GM19099 (cell line): ENCODE measurements around the gene ZNF439.

Experiments used
- POLR2A ChIP-seq: IDR thresholded peaks from 3 replicates; pipeline ENCODE4 v1.6.1; 2011; ENCODE audit warnings: low read depth; ENCODE audit not compliant: insufficient read length; ENCODE audit errors: extremely low read depth

Gene ZNF439

DNA sequence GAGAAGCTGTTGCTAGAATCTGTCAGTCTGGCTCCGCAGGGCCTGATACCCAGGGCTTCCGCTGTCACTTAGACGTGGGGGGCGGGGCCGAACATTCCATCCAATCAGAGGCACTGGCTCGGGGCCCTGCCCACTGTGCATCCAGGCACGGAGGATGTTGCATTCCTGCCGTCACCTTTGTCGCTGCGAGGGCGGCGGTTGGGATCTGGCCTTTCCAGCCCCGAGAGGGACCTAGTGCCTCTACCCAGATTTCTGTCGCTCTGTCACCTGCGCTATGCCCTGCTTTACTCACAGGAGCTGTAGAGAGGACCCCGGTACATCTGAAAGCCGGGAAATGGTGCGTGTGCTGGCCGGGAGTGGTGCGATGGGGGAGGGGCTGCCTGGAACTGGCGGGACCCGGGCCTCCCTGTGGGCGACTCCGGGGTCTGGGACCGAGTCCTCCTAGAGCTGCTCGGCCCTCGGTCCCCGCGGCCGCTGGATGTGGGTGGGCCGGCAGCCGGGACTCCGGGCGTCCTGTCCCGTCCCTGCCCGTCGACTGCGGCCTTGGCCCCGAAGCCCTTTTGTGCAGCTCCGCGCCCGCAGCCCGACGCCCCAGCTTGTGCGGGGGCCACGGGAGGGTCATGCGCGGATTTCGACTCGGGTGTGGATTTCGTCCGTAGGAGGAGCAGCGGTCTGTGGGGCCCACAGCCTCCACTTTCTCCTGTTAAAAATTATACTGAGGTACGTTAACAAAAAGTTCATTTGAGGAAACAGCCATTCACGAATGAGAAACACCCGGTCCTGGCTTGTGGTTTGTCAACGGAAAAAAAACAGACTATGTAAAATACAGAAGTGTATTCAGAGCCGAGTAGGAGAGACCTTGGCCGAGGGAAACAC is at the start of gene ZNF439:
Gene ZNF439, plus strand, starts transcription at position 133 of the 876 bp plus-strand sequence. Its CDS starts 142 bp downstream, at position 275.
- peak; percentile 45 for TF ChIP-seq POLR2A

DNA sequence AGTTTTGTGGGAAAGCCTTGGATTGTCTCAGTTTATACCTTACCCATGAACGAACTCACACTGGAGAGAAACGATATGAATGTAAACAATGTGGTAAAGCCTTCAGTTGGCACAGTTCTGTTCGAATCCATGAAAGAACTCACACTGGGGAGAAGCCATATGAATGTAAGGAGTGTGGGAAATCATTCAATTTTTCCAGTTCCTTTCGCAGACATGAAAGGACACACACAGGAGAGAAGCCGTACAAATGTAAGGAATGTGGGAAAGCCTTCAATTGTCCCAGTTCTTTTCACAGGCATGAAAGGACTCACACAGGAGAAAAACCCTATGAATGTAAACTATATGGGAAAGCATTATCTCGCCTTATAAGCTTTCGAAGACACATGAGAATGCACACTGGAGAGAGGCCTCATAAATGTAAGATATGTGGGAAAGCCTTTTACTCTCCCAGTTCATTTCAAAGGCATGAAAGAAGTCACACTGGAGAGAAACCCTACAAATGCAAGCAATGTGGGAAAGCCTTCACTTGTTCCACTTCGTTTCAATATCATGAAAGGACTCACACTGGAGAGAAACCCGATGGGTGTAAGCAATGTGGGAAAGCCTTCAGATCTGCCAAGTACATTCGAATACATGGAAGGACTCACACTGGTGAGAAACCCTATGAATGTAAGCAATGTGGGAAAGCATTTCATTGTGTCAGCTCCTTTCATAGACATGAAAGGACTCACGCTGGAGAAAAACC is 42.0 kb upstream of the ZNF439 start:
- TF ChIP-seq POLR2A, result no peak

DNA sequence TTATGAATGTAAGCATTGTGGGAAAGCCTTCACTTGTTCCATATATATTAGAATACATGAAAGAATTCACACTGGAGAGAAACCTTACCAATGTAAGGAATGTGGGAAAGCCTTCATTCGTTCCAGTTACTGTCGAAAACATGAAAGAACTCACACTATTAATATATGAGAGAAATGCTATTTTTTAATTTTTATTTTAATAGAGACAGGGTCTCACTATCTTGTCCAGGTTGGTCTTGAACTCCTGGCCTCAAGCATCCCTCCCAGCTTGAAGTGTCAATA is 41.5 kb upstream of the ZNF439 start:
- TF ChIP-seq POLR2A, result no peak

DNA sequence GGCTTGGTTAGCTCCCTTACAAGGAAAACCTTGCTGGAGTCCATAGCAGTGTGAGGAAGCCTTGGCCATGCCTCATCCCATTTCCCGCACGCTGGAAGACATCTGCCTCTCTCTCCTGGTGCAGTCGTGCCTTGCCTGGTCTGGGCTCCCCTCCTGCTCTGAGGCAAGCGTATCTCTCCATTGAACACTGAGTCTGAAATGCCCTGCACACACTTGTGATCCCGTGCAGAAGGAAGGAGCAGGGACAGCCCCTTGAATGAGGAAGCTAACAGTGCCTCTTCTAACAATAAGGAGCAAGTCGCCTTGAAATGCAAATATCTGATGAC is 34.9 kb upstream of the ZNF439 start:
- TF ChIP-seq POLR2A, result no peak

DNA sequence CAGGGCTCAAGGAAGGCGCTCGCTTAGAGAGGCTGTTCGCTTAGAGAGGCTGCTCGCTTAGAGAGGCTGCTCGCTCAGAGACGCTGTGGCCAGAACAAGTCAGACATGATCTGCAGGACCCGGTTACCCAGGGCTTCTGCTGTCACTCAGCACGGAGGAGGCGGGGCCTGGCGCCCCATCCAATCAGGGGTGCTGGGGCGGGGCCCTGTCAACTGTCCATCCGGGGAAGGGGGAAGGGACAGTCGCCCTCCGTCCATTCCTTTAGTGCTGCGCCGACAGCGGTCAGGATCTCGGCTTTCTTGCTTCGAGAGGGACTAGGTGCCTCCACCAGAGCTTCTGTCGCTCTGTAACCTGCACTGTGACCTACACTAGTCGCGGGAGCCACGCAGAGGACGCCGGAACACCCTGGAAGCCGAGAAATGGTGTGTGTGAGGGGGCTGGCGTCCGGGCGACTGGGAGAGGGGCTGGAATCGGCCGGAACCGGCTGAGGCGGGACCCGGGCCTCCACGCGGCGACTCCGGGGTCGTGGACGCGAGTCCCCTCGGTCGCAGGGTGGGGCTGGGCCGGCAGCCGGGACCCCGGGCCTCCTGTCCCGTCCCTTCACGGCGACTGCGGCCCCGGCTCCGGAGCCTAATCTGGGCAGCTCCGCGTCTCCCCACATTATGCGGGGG is 34.4 kb upstream of the ZNF439 start, which contains the start of gene ZNF440:
Gene ZNF440, plus strand, starts transcription at position 245 of the 671 bp plus-strand sequence. Its CDS starts 175 bp downstream, at position 420.
- TF ChIP-seq POLR2A, result peak; percentile 92

DNA sequence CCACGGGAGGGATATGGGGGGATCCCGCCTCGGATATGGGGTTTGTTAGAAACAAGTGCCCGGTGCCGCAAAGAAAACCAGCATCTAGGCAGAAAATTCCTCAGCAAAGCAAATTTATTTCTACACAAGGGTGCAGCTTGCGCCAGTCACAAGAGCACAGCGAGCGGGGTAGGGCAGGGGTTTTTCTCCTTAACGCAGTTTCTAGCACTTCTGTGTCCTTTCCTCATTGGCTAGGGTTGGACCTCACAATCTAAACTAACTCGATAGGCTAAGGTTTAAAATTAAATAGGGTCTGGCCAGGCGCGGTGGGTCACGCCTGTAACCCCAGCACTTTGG is 33.9 kb upstream of the ZNF439 start:
- TF ChIP-seq POLR2A, result no peak

DNA sequence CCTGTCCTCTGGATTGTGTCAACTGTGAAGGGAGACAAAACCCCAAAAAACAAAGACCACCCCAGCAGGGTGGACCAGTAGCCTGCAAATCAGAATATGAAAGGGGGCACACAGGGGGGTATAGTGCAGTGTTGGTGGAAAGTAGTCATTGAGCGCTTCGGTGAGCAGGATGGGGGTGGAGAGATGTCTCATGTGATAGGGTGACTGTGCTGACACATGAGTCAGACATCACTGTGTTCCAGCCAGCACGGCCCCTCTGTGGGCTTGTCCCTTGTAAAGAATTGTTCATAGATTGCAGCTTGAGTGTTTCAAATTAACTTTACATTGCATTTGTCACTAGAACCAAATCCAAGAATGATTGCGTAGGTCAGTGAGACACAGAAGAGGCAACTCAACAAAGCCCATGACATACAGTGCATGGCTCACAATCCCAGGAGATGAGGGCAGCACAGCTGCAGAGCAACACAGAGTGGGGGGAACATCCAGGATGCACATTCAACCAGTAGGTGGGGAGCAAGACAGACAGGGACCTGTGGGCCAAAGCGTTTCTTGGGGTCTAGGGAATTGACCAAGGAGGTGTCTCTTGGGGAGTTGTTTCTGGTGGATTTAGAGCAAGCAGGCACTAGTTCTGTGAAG is 26.9 kb upstream of the ZNF439 start:
- no peak for TF ChIP-seq POLR2A

DNA sequence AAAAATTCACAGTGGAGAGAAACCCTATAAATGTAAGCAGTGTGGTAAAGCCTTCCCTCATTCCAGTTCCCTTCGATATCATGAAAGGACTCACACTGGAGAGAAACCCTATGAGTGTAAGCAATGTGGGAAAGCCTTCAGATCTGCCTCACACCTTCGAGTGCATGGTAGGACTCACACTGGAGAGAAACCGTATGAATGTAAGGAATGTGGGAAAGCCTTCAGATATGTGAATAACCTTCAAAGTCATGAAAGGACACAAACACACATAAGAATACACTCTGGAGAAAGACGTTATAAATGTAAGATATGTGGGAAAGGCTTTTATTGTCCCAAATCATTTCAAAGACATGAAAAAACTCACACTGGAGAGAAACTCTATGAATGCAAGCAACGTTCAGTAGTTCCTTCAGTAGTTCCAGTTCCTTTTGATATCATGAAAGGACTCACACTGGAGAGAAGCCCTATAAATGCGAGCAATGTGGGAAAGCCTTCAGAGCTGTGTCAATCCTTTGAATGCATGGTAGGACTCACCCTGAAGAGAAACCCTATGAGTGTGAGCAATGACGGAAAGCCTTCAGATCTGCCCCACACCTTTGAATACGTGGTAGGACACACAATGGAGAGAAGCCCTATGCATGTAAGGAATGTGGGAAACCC is 16.1 kb upstream of the ZNF439 start:
- TF ChIP-seq POLR2A, result no peak

DNA sequence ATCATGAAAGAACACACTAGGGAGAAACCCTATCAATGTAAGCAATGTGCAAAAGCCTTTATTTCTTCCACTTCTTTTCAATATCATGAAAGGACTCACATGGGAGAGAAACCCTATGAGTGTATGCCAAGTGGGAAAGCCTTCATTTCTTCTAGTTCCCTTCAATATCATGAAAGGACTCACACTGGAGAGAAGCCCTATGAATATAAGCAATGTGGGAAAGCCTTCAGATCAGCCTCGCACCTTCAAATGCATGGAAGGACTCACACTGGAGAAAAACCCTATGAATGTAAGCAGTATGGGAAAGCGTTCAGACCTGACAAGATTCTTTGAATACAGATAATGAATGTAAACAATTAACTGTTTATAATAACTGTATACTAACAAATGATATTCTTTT is 15.0 kb upstream of the ZNF439 start:
- no peak for TF ChIP-seq POLR2A

DNA sequence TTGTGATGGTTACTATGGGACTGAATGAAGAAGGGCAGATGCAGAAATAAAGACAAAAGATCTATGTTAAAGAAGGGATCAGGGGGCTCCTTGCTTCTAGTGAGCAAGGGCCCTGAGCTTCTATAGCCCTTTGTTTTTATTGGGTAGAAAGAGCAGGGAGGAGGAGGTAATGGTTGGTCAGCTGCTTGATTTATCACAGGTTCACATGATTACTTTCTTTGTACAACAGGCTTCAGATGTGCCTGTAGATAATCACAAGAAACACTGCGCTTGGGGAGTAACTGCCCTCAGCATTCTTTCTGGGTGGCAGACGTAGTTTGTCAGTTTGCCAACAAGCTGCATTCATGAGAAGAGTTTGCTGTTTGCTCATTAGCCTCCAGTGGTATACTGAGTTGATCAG is 4.8 kb upstream of the ZNF439 start:
- no peak for TF ChIP-seq POLR2A

DNA sequence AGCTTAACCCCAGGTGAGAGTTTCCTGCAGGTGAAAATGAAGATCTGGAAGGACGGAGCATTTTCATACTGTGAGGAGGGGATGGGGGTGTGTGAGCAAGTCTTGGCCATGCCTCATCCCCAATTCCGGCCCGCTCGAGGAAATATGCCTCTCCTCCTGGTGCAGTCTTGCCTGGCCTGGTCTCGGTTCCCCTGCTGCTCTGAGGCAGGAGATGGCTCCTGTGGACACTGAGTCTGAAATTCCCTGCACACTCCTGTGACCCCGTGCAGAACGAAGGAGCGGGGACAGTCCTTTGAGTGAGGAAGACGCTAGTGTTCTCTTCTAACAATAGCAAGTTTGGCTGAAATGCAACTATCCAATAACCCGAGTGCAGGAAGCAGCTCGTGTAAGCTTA is 329 bp upstream of the ZNF439 start:
- TF ChIP-seq POLR2A, result no peak

DNA sequence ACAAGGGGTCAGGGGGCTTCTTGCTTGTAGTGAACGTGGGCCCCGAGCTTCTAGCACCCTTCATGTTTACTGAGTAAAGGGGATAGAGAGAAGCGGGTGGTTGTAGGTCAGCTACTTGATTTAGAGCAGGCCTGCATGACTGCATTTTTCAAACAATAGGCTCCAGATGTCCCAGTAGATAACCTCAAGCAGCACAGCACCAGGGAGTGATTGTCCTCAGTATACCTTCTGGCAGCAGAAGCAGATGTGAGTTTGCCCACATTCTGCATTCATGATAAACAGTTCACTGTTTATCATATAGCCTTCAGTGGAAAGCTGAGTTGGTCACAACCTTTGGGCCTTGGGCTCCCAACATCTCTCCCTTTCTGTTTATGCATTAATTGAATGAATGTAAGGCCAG is 4.8 kb downstream of the ZNF439 start:
- no peak for TF ChIP-seq POLR2A

DNA sequence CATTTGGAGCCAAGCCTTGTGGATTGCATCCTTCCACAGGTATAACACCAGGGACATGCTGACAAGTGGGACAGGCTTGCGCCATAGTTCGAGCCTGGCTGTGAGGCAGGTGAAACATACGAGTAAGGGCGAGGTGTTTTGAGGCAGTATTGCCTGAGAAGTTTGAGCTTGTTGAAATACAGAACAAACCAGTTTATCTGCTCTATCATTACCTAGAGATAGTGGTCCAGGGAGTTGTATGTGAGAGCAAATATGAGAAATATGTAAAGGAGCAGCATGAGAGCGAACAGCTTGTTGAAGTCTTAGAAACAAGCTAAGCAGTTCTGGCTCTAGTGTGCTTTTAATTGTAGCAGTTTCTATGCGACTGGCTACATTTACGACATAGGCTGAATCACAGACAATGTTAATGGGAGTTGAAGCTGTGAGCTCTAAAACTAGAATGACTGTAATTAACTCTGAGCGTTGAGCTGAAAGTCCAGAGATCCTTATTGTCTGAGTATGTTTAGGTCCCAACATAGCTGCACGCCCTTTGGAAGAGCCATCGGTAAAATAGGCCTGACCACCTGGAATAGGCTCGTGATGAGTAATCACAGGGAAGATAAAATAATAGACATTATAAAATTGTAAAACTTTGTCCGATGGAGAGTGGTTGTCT is 8.2 kb downstream of the ZNF439 start:
- no peak for TF ChIP-seq POLR2A

DNA sequence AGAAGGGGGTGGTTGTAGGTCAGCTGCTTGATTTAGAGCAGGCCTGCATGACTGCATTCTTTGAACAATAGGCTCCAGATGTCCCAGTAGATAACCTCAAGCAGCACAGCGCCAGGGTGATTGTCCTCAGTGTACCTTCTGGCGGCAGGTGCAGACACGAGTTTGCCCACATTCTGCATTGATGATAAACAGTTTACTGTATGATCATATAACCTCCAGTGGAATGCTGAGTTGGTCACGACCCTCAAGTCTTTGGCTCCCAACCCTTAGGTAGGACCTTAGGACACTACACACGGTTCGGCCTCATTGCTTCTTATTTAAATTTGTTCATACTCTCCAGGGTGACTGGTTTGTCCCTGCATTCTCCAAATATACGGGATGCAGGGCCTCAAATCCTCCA is 12.2 kb downstream of the ZNF439 start:
- no peak for TF ChIP-seq POLR2A

DNA sequence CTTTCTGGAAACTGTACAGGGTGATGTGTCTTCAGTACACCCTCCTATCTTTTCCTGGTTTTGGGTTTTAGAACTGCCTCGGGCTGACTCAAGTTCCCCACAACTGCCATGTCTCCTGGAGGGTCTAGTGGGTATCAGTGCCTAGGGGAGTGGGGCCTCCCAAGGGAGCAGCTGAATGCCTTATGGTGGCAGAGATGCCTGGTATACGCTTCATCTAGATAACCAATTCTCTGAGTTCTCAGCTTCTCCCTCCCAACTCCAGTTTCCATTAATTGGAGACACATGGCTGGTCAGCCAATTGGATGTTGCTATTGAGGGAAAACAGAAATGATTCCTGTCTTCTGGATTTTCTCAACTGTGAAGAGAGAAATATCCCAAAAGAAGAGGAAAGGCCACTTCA is 12.8 kb downstream of the ZNF439 start:
- TF ChIP-seq POLR2A, result no peak

DNA sequence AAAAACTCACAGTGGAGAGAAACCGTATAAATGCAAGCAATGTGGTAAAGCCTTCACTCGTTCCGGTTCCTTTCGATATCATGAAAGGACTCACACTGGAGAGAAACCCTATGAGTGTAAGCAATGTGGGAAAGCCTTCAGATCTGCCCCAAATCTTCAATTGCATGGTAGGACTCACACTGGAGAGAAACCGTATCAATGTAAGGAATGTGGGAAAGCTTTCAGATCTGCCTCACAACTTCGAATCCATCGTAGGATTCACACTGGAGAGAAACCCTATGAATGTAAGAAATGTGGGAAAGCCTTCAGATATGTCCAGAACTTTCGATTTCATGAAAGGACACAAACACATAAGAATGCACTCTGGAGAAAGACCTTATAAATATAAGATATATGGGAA is 19.7 kb downstream of the ZNF439 start:
- TF ChIP-seq POLR2A, result no peak
